Stromal cell of bone marrow (primary cell): Measurements from ENCODE around the gene HTRA3.

Source experiments
- DNase-seq: peaks from one replicate; pipeline ENCODE4 v3.0.0-alpha.2; 2012; ENCODE audit warnings: low read depth

The HTRA3 gene

GRCh38 chr4:8293131-8293975 is 23.8 kb downstream of the HTRA3 start:
- DNase-seq = no peak

- no peak for DNase-seq
Observed at GRCh38 chr4:8294036-8294435, 24.5 kb downstream of the HTRA3 start.

DNA sequence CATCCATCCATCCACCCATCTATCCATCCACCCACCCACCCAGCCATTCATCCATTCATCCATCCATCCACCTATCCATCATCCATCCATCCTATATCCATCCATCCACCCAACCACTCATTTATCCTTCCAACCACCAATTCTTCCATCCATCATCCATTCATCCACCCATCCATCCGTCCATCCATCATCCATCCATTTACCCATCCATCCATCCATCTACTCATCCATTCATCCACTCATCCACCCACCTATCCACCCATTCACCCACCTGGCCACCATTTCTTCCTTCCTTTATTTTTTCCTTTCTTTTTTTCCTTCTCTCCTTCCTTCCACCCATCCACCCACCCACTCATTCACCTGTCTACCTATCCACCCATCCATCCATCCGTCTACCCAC is 25.2 kb downstream of the HTRA3 start:
- no peak for DNase-seq

- DNase-seq = no peak
Observed at GRCh38 chr4:8295471-8295870, 25.9 kb downstream of the HTRA3 start.

GRCh38 chr4:8296491-8296890 is 26.9 kb downstream of the HTRA3 start:
- DNase-seq = no peak

DNA sequence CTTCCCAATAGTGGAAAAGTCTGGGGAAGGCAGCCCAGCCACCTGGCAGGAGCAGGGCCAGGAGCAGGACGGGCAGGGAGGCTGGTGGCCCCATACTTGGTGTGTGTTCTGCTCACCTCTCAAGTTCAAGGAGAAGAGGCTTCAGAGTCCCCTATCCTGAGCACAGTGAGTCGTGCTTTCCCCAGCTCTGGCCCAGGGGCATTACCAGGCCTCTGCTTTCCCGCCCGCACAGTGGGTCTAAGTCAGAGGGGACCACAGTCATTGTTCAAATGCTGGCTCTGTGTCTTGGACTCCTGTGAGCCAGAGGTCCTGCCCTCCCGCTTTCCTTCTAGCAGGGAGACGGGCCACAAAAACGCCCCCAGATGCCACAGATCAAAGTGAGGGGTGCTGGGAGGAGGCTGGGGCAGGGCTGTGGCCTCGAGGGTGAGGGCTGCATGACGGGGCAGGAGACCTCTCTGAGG is 27.6 kb downstream of the HTRA3 start:
- no peak for DNase-seq

DNA sequence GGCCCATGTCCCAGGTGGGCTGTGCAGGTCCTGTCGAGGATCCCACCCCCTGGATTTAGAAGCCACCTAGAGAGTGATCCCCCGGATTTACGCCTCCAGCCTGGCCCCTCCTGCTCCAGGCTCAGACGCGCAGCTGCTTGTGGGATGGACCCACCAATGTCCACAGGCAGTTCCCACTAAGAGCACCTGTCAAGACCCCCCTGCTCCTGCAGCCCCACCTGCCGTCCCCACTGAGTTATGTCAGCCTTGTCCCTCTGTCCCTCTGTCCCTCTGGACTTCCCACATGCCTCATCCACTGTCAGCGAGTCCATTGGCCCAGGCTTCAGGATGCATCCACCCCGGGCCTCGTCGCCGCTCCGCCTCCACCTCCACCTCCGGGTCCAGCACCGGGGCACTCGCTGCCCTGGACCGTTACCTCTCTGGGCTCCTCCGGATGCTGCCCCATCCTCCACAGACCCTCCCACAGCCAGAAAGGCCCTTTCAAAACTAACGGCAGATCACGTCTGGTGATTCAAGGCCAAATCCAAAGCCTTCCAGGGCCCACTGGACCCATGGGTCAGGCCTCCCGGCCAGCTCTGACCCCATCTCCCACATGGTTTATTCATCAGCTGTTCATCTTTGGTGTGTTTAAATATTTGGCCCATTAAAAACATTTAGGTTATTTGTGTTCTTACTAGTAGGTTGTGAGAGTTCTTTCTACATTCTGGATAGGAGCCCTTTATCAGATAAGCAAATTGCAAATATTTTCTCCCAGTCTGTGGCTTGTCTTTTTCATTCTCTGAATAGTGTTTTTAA is 28.3 kb downstream of the HTRA3 start:
- DNase-seq = no peak

- no peak for DNase-seq
Observed at GRCh38 chr4:8300832-8301231, 31.3 kb downstream of the HTRA3 start.

DNA sequence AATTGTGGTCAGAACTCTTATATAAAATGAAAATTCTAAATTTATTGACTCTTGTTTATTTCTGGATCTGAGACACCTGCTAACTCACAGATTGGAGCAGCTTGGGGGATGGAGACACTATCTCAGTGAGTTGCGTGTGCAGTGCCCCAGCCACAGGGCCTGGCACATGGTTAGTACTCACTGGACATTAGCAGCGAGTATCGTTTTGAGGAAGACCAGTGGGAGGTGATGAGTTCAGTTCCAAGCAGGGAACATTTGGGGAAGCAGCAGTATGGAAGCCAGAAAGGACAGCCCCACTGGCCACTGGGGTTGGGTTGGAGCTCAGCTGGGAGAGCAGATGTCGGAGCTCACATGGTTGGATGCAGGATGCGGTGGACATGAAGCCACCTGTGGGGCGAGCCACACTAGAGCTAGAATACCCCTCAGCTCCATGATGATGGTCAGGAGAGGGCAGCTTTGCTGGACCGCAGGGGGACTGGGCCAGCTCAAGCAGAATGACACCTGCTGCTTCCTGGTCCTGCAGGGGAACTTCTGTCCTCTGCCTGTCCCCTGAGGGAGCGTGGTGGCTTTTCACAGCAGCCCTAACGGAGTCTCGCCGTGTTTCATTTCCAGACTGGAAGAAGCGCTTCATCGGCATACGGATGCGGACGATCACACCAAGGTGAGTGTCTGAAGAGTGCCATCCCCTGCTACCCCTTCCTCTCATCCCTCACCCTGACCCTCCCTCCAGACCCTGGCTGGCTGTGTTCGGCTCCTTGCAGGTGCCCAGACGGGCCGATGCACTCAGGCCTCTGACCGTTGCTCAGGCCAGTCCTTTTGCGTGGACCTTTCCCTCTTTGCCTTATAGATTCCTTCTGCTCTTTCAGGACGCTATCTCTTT is 32.5 kb downstream of the HTRA3 start:
- no peak for DNase-seq

DNA sequence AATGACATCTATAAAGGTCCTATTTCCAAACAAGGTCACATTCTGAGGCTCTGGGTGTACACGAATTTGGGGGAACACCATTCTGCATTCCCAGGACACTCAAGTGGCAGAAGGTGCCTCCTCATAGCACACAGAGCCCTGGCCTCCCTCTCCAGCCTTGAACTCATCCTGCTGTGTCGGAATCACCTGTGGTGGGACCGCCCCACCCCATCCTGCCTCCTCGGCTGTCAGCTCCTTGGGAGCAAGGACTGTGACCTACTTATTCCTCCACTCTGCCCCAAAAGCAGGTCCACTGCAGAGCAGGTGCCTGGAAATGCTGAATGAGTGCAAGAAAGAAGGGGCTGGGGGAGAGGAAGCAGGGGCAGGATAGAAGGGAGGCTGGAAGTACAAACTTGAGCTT is 33.5 kb downstream of the HTRA3 start:
- no peak for DNase-seq

DNA sequence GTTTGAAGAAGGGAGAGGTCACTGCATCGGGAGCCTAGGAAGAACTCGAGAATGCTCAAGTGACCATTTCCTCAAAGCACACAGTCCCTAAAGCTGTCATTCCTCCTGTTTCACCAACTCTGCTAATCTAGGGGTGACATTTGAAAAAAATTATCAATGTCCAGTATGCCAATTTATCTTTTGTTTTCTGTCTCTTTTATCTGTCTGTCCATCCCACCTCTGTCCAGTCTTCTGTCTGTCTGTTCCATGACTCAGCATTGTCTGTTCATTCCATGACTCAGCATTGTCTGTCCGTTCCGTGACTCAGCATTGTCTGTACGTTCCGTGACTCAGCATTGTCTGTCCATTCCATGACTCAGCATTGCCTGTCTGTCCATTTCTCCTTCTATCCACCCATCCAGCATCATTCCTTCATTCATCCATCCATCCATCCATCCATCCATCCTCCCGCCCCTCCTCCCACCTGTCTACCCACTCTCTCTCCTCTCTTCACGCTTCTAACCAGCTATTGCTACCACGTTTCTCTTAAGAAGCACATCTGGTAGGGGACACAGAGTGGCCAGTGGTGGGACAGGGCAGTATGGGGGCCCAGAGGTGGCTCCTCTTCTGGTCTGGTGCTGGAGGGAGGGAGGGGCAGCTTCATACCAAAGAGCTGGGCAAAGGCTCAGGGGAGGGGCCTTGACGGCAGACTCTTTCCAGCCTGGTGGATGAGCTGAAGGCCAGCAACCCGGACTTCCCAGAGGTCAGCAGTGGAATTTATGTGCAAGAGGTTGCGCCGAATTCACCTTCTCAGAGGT is 34.1 kb downstream of the HTRA3 start:
- DNase-seq = peak; percentile 70

DNA sequence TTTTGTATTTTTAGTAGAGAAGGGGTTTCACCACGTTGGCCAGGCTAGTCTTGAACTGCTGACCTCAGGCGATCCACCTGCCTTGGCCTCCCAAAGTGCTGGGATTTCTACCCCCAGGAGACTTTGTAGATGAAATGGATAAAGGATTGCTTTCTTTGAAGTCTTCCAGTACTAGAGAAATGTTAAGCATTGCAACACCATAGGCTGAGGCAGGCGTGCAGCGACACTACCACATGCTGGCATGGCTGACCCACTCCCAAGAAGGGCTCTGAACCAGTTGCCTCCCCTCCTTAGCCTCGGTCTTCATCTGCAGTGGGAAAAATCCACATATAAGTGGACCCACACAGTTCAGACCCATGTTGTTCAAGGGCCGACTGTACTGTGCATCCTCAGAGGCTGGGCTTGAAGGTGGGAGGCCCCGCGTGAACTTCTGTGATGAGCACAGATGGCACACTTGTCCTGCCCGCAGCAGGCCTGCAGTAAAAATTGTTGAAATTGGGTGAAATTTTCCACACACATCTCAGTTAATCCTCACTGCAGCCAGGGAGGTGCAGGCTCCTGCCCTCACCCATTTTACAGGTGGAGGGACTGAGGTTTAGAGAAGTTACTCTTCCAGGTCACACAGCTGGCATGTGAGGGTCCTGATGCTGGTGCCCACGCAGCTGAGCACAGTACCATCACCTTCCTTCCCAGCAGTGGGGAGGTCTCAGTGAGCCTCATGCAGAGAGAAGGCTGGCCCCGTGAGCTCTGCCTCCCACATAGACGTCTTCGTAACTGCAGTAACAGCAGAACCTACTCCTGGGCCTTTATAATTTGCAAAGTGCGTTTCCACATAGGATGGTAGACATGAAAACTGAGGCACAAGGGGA is 35.5 kb downstream of the HTRA3 start:
- no peak for DNase-seq

GRCh38 chr4:8305851-8306471 is 36.4 kb downstream of the HTRA3 start:
- DNase-seq = no peak

DNA sequence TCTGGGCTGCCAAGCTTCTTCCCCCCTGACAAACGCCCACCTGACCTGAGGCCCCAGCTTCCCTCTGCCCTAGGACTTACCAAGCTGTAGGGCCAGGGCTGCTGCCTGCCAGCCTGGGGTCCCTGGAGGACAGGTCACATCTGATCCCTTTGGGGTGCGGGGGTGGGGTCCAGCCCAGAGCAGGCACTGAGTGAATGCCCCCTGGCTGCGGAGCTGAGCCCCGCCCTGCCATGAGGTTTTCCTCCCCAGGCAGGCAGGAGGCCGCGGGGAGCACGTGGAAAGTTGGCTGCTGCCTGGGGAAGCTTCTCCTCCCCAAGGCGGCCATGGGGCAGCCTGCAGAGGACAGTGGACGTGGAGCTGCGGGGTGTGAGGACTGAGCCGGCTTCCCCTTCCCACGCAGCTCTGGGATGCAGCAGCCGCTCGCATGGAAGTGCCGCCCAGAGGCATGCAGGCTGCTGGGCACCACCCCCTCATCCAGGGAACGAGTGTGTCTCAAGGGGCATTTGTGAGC is 37.0 kb downstream of the HTRA3 start:
- no peak for DNase-seq

DNA sequence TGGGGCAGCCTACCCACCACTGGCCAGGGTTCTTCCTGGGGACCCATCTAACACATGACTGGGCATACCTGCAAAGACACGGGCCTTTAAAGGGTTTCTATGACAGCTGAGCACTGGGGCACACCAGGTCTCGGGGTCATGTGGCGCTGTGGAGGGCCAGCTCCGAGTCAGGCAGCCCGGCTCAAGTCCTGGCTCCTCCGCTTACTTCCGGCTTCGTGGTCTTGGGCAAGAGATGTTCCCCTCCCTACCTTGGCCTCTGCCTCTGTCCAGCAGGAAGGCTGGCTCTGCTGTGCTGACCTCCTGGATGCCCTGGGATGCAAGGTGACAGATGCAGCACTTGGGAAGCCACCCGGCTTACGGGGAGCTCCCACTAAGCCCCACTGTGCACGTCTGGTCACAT is 37.6 kb downstream of the HTRA3 start:
- no peak for DNase-seq

- no peak for DNase-seq
Observed at GRCh38 chr4:8307714-8308113, 38.2 kb downstream of the HTRA3 start.

DNA sequence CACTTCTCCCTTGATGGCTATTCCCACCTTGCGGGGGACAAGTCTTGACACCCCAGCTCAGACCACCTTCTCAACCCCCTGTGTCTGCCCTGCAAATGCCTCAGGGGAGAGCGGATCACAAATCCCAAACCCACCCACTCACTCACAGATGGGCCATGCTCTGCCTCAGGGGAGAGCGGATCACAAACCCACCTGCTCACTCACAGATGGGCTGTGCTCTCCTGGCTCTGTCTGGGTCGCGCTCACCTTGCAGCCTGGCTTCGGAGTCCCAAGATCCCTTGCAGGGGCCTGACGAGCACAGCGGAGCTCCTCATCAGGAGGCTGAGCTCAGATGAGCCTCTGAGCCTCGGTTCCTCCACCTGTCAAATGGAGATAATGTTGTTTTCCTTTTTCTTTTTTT is 38.6 kb downstream of the HTRA3 start:
- no peak for DNase-seq

DNA sequence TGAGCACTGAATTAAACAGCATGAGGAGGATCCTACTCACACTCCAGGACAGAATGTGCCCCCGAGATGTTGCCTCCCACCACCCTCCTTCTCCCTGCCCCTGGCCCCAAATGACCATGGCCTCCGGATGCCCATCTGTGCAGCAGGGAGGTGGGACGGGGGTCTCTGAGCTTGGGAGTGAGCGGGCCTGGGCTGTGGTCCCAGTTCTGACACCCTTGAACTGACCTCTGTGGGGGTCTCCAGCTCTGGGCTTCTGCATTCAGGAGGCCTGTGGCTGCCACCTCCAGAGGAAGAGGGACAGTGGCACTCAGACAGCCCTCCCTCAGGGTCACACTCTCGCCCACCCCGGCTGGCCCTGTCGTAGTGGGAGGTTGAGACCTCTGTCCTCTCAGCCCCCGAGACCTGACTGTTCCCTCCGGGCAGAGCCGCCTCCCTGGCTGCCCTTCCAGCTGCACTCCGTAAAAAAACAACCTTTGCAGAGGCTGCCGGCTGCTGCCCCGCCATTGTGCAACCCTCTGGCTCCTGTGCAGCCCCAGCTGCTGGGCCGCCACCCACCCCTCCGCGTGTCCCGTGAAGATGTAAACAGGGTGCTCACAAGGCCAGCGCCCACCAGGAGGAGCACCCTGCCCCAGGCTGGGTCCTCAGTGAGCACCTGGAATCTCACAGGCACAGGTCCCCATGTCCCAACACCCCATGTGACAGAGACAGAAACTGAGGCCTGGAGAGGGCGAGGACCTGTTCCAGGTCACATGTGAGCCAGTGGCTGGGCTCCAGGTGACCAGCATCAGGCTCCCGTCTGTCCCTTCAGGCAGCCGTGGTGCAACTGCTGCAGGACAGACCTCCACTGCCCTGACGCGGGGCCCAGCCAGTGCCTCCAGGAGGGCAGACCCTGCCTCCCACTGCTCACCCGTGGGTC is 39.6 kb downstream of the HTRA3 start:
- DNase-seq = no peak

- no peak for DNase-seq
Observed at GRCh38 chr4:8310306-8310705, 40.8 kb downstream of the HTRA3 start.
